Osteoblast (primary cell): ENCODE data around the gene PPP3R1. TPM values are rescaled to one million over a fixed set of nuclear protein-coding genes. Genes with fewer than 3 reads are reported as not detected.

Experiments
- DNase-seq: peaks from one replicate; pipeline ENCODE4 v3.0.0; 2011; ENCODE audit warnings: low spot score, mixed read lengths; ENCODE audit not compliant: insufficient read length; ENCODE audit errors: missing footprints
- H2AFZ ChIP-seq: 2 replicates; pipeline ENCODE4 v1.6.0; 2011; ENCODE audit warnings: mild to moderate bottlenecking, low read length
- H3K27ac ChIP-seq: 2 replicates; pipeline ENCODE4 v1.5.1; 2011; ENCODE audit warnings: mild to moderate bottlenecking, low read depth, low read length, moderate library complexity
- H3K27me3 ChIP-seq: 2 replicates; pipeline ENCODE4 v1.6.0; 2012; ENCODE audit warnings: mild to moderate bottlenecking, control low read depth, inconsistent platforms, low read length, moderate library complexity; ENCODE audit not compliant: insufficient read depth
- H3K36me3 ChIP-seq: 2 replicates; pipeline ENCODE4 v1.5.1; 2011; ENCODE audit warnings: mild to moderate bottlenecking, low read length, control low read depth, moderate library complexity; ENCODE audit not compliant: insufficient read depth
- H3K4me1 ChIP-seq: 2 replicates; pipeline ENCODE4 v1.5.1; 2011; ENCODE audit warnings: mild to moderate bottlenecking, low read length, control low read depth, moderate library complexity; ENCODE audit not compliant: insufficient read depth
- H3K4me2 ChIP-seq: 2 replicates; pipeline ENCODE4 v1.6.0; 2011; ENCODE audit warnings: mild to moderate bottlenecking, low read length; ENCODE audit not compliant: insufficient read depth
- H3K4me3 ChIP-seq: fragments of 200-600 bp; sonication (generic); 3 replicates; pipeline ENCODE4 v1.5.1; 2012; ENCODE audit warnings: mild to moderate bottlenecking, low read length, inconsistent platforms; ENCODE audit not compliant: insufficient read depth
- H3K79me2 ChIP-seq: 2 replicates; pipeline ENCODE4 v1.6.0; 2012; ENCODE audit warnings: mild to moderate bottlenecking, low read length, control low read depth, inconsistent platforms; ENCODE audit not compliant: insufficient read depth
- H3K9me3 ChIP-seq: 2 replicates; pipeline ENCODE4 v1.5.1; 2011; ENCODE audit warnings: low read depth, low read length, control low read depth
- H4K20me1 ChIP-seq: 2 replicates; pipeline ENCODE4 v1.6.0; 2012; ENCODE audit warnings: mild to moderate bottlenecking, low read length, control low read depth; ENCODE audit not compliant: insufficient read depth
- CTCF ChIP-seq: IDR thresholded peaks from 2 replicates; pipeline ENCODE4 v1.5.1; 2011; ENCODE audit warnings: mild to moderate bottlenecking, low read depth, low read length, moderate library complexity; ENCODE audit errors: extremely low read depth
- total RNA-seq: library from RNA; depleted of rRNA; stranded (reverse); fragments of >200 nt; gene quantifications from 2 replicates; pipeline ENCODE4 v1.2.3, GENCODE V29; 2012

PPP3R1 gene
- total RNA-seq, 1 donor = 29.7 TPM

GRCh38 chr2:68241732-68242131 is 10.6 kb downstream of the PPP3R1 start:
- Histone ChIP-seq H3K4me2 (no peak overlapping the region), H3K27me3 (no peaks in the 10 kb centered on the region), H3K4me3 (no peak overlapping the region), H3K79me2 (peaks cover 100% of the 10 kb centered on the region), H2AFZ (no peak overlapping the region), H4K20me1 (peaks cover 92% of the 10 kb centered on the region), H3K4me1 (peaks cover 35% of the 10 kb centered on the region), H3K27ac (no peak overlapping the region), H3K9me3 (no peaks in the 10 kb centered on the region), H3K36me3 (peaks cover 4% of the 10 kb centered on the region)
- DNase-seq = no peak
- TF ChIP-seq CTCF = no peak

- no peak for TF ChIP-seq CTCF
- H3K4me3 ChIP-seq = no peak overlapping the region
- H4K20me1 ChIP-seq = peaks cover 93% of the 10 kb centered on the region
These were observed 11.9 kb downstream of the PPP3R1 start for GRCh38 chr2:68240446-68240845.

GRCh38 chr2:68238955-68239822 is 13.1 kb downstream of the PPP3R1 start:
- peaks cover 88% of the 10 kb centered on the region for H4K20me1 ChIP-seq
- peak overlapping the region; percentile 4 for H3K4me3 ChIP-seq
- H3K79me2 ChIP-seq = peaks cover 100% of the 10 kb centered on the region
- H3K27me3 ChIP-seq = no peaks in the 10 kb centered on the region
- no peaks in the 10 kb centered on the region for H3K9me3 ChIP-seq
- peaks cover 8% of the 10 kb centered on the region for H3K36me3 ChIP-seq
- peak overlapping the region; percentile 57 for H3K4me2 ChIP-seq
- peak; percentile 69 for DNase-seq
- H3K27ac ChIP-seq = peak overlapping the region; percentile 30
- H2AFZ ChIP-seq = no peak overlapping the region
- no peak for TF ChIP-seq CTCF
- peaks cover 41% of the 10 kb centered on the region for H3K4me1 ChIP-seq

More at GRCh38 chr2:68240446-68240845, 11.9 kb downstream of the PPP3R1 start:
- H3K36me3 ChIP-seq = peaks cover 4% of the 10 kb centered on the region
- no peaks in the 10 kb centered on the region for H3K27me3 ChIP-seq
- H3K27ac ChIP-seq = peak overlapping the region; percentile 14
- H3K4me2 ChIP-seq = no peak overlapping the region
- H3K79me2 ChIP-seq = peaks cover 100% of the 10 kb centered on the region
- H2AFZ ChIP-seq = no peak overlapping the region
- peaks cover 41% of the 10 kb centered on the region for H3K4me1 ChIP-seq
- no peak for DNase-seq
- no peaks in the 10 kb centered on the region for H3K9me3 ChIP-seq

GRCh38 chr2:68237976-68238580 is 14.3 kb downstream of the PPP3R1 start:
- Histone ChIP-seq H3K4me1 (peaks cover 41% of the 10 kb centered on the region), H3K4me2 (peak overlapping the region; percentile 39), H2AFZ (no peak overlapping the region), H3K27me3 (no peaks in the 10 kb centered on the region), H3K79me2 (peaks cover 100% of the 10 kb centered on the region), H3K27ac (peak overlapping the region; percentile 30), H4K20me1 (peaks cover 84% of the 10 kb centered on the region), H3K4me3 (no peak overlapping the region), H3K36me3 (peaks cover 9% of the 10 kb centered on the region), H3K9me3 (no peaks in the 10 kb centered on the region)
- TF ChIP-seq CTCF = no peak
- DNase-seq = no peak
